HFFc6 (cell line): ENCODE results near the gene STRN3. TPM values are rescaled to one million over a fixed set of nuclear protein-coding genes. Genes with fewer than 3 reads are reported as not detected.

Experiments
- DNase-seq: peaks from one replicate; pipeline ENCODE4 v3.0.0-alpha.2; 2018
- H3K27ac Mint-ChIP-seq: 2 replicates; pipeline ENCODE4 v1.8.0; 2020; ENCODE audit warnings: mild to moderate bottlenecking, mixed read lengths
- H3K27me3 Mint-ChIP-seq: 2 replicates; pipeline ENCODE4 v1.8.0; 2021; ENCODE audit warnings: mild to moderate bottlenecking, moderate library complexity, mixed read lengths; ENCODE audit not compliant: insufficient read depth
- H3K36me3 Mint-ChIP-seq: 2 replicates; pipeline ENCODE4 v1.8.0; 2021; ENCODE audit warnings: low read depth, mixed read lengths
- H3K4me1 Mint-ChIP-seq: 2 replicates; pipeline ENCODE4 v1.8.0; 2020; ENCODE audit warnings: low read depth, mixed read lengths
- H3K4me3 Mint-ChIP-seq: 2 replicates; pipeline ENCODE4 v1.8.0; 2020; ENCODE audit warnings: mild to moderate bottlenecking, moderate library complexity, mixed read lengths
- H3K9me3 Mint-ChIP-seq: 2 replicates; pipeline ENCODE4 v1.8.0; 2020; ENCODE audit warnings: mild to moderate bottlenecking, mixed read lengths
- total RNA-seq, 6 experiments: library from RNA; stranded (reverse); fragmentation: NEBNext Ultra II Directional; extraction: Animal tissue kit (Norgen Biotek cat#: 25700); gene quantifications; 2 replicates in 1 of 6; 3 replicates in 5 of 6; pipeline ENCODE4 v1.2.3, GENCODE V29; 2021
- TF ChIP-seq, protein P1 (sequence below): fragments of 200-600 bp; sonication (generic); IDR thresholded peaks from 2 replicates; pipeline ENCODE4 v1.5.0; 2021; ENCODE audit warnings: antibody characterized with exemption, mild to moderate bottlenecking

The STRN3 gene
- total RNA-seq, 6 experiments from 2014 or later: 34.5 to 40.6 (median 38.6) TPM

- TF ChIP-seq, protein P1, sequence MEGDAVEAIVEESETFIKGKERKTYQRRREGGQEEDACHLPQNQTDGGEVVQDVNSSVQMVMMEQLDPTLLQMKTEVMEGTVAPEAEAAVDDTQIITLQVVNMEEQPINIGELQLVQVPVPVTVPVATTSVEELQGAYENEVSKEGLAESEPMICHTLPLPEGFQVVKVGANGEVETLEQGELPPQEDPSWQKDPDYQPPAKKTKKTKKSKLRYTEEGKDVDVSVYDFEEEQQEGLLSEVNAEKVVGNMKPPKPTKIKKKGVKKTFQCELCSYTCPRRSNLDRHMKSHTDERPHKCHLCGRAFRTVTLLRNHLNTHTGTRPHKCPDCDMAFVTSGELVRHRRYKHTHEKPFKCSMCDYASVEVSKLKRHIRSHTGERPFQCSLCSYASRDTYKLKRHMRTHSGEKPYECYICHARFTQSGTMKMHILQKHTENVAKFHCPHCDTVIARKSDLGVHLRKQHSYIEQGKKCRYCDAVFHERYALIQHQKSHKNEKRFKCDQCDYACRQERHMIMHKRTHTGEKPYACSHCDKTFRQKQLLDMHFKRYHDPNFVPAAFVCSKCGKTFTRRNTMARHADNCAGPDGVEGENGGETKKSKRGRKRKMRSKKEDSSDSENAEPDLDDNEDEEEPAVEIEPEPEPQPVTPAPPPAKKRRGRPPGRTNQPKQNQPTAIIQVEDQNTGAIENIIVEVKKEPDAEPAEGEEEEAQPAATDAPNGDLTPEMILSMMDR: peak; percentile 37
- DNase-seq: no peak
- H3K4me3 Mint-ChIP-seq: no peak within 1 kb of the TSS
- no peak within 1 kb of the TSS for H3K27ac Mint-ChIP-seq
- H3K27me3 Mint-ChIP-seq: peaks cover 27% of the 10 kb centered on the region
- no peaks in the 10 kb centered on the region for H3K36me3 Mint-ChIP-seq
- no peaks in the 10 kb centered on the region for H3K4me1 Mint-ChIP-seq
- no peaks in the 10 kb centered on the region for H3K9me3 Mint-ChIP-seq
These were observed 151.8 kb downstream of the STRN3 start, which contains the start of gene COCH for GRCh38 chr14:30874120-30874998. COCH (plus strand) TSS chr14:30874559; CDS start chr14:30874939, 380 bp downstream.

DNA sequence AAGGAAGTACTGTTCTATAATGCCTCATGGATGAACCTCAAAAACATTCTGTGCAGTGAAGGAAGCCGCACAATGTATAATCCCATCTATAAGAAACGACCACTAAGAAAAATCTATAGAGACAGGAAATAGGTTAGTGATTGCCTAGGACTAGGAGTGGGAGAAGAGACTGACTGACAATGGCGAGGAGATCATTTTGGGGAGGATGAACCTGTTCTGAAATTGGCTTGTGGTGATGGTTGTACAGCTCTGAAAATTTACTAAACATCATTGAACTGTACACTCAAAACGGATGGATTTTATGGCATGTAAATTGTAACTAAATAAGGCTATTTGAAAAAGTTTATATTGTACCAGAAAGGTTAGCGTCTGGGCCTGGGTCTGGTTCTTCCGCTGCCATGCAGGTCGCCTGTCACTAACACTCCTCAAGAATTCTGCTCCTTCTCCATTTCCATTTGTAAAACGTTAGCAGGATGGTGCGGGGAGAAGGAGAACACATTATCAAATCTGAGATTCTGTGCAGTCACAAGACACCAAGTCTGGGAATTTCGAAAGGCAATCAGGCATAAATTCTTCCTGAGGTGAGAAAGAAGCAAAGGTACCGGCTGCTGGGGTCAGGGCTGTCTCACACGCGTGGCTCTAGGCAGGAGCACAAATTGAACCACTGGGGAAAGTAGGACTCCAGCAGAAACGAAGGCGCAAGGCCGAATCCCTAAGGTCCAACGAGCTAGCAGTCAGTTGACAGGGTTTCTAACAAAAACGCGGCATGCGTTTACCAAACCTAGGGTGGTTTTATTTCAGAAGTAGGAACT lies 152.7 kb downstream of the STRN3 start:
- Mint-ChIP-seq H3K36me3 (no peaks in the 10 kb centered on the region), H3K4me1 (no peaks in the 10 kb centered on the region), H3K4me3 (no peak overlapping the region), H3K27ac (no peak overlapping the region), H3K27me3 (peaks cover 27% of the 10 kb centered on the region), H3K9me3 (no peaks in the 10 kb centered on the region)
- TF ChIP-seq, protein P1: no peak
- no peak for DNase-seq

- peaks cover 27% of the 10 kb centered on the region for H3K27me3 Mint-ChIP-seq
These were observed 153.6 kb downstream of the STRN3 start for GRCh38 chr14:30872602-30873001.

DNA sequence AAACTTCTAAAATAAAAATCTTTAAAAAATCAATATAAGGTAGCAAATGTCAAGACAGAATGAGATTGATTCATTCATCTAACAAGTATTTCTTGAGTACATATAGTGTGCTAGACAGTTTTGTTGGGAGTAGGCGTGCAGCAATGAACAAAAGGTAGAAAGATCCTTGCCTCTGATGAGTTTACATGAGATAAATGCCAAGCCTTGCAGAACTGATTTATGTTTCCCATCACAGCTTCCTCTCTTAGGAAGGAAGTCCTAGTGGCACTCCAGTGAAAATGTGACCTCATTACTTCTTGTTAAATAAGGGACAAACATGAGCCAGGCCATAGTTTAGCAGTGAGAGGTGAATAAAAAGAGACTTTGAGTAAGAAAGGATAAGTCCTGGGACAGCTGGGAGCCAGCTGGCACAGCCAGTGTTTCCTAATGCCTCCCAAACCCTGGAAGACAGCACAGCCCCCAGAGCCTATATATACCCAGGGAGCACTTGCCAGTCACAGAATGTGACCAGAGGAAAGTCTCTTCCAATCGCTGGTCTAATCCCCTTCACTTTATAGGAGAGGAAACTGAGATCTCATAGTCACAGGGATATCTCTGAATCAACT lies 156.5 kb downstream of the STRN3 start:
- DNase-seq: no peak
- Mint-ChIP-seq H3K4me1 (no peaks in the 10 kb centered on the region), H3K9me3 (no peaks in the 10 kb centered on the region), H3K36me3 (no peaks in the 10 kb centered on the region), H3K27ac (no peak overlapping the region), H3K4me3 (no peak overlapping the region), H3K27me3 (peaks cover 10% of the 10 kb centered on the region)
- TF ChIP-seq, protein P1: no peak

More at GRCh38 chr14:30872602-30873001, 153.6 kb downstream of the STRN3 start:
- DNase-seq: no peak
- no peak overlapping the region for H3K4me3 Mint-ChIP-seq
- H3K27ac Mint-ChIP-seq: no peak overlapping the region
- H3K4me1 Mint-ChIP-seq: no peaks in the 10 kb centered on the region
- TF ChIP-seq, protein P1: no peak
- H3K9me3 Mint-ChIP-seq: no peaks in the 10 kb centered on the region
- H3K36me3 Mint-ChIP-seq: no peaks in the 10 kb centered on the region

- Mint-ChIP-seq H3K9me3 (no peaks in the 10 kb centered on the region), H3K36me3 (no peaks in the 10 kb centered on the region), H3K4me1 (no peaks in the 10 kb centered on the region), H3K27me3 (peaks cover 14% of the 10 kb centered on the region), H3K4me3 (no peak overlapping the region), H3K27ac (no peak overlapping the region)
- TF ChIP-seq, protein P1: no peak
- DNase-seq: no peak
These were observed 157.4 kb downstream of the STRN3 start for GRCh38 chr14:30868736-30869135.
